Activated T-cell treated with anti-CD3 and anti-CD28 coated beads, Interleukin-2, amount 50 U/mL, for 1 hour (primary cell): ENCODE measurements around the gene A3GALT2.
A peak's percentile ranks its signal among the peaks of the same experiment; 100 is the strongest.

ENCODE experiments used
- DNase-seq: peaks from one replicate; pipeline ENCODE4 v3.0.0-alpha.2; 2020

Gene A3GALT2

GRCh38 chr1:33349778-33350610 is 29.1 kb upstream of the A3GALT2 start:
- DNase-seq: peak; percentile 85

- DNase-seq: peak; percentile 64
Measured at GRCh38 chr1:33349081-33349759, 28.3 kb upstream of the A3GALT2 start.

GRCh38 chr1:33348676-33349080 is 27.8 kb upstream of the A3GALT2 start:
- DNase-seq: no peak

GRCh38 chr1:33348194-33348593 is 27.3 kb upstream of the A3GALT2 start:
- no peak for DNase-seq

- DNase-seq: no peak
Measured at GRCh38 chr1:33347650-33347992, 26.7 kb upstream of the A3GALT2 start.

- DNase-seq: no peak
Measured at GRCh38 chr1:33346927-33347649, 26.2 kb upstream of the A3GALT2 start.

- no peak for DNase-seq
Measured at GRCh38 chr1:33346533-33346926, 25.6 kb upstream of the A3GALT2 start.

GRCh38 chr1:33344896-33345560 is 24.1 kb upstream of the A3GALT2 start:
- no peak for DNase-seq

- no peak for DNase-seq
Measured at GRCh38 chr1:33343539-33343938, 22.6 kb upstream of the A3GALT2 start.

GRCh38 chr1:33342041-33342723 is 21.3 kb upstream of the A3GALT2 start:
- no peak for DNase-seq

- DNase-seq: no peak
Measured at GRCh38 chr1:33341190-33341589, 20.3 kb upstream of the A3GALT2 start.

GRCh38 chr1:33339413-33339812 is 18.5 kb upstream of the A3GALT2 start:
- DNase-seq: no peak

- DNase-seq: no peak
Measured at GRCh38 chr1:33338440-33339211, 17.7 kb upstream of the A3GALT2 start.

GRCh38 chr1:33338048-33338439 is 17.1 kb upstream of the A3GALT2 start:
- DNase-seq: no peak

GRCh38 chr1:33337441-33337840 is 16.5 kb upstream of the A3GALT2 start:
- no peak for DNase-seq

GRCh38 chr1:33336580-33336979 is 15.7 kb upstream of the A3GALT2 start:
- no peak for DNase-seq

- DNase-seq: no peak
Measured at GRCh38 chr1:33335020-33335419, 14.1 kb upstream of the A3GALT2 start.

GRCh38 chr1:33334081-33334552 is 13.2 kb upstream of the A3GALT2 start:
- no peak for DNase-seq

GRCh38 chr1:33332881-33333280 is 12.0 kb upstream of the A3GALT2 start:
- no peak for DNase-seq

- DNase-seq: no peak
Measured at GRCh38 chr1:33332357-33332789, 11.5 kb upstream of the A3GALT2 start.
